Vagina (tissue), 2 donors: ENCODE data around the gene ANAPC5. TPM values are rescaled to one million over a fixed set of nuclear protein-coding genes. Genes with fewer than 3 reads are reported as not detected.
"Not testable (repeated sequence)": the region's sequence is repeated elsewhere in the genome, so short reads cannot be mapped to it uniquely, and the experiment has no call there.

Experiments
- DNase-seq, 2 donors: peaks; one replicate each; pipeline ENCODE4 v3.0.0-alpha.2; 2017; ENCODE audit errors: extremely low spot score in 2 of 2
- H3K27ac ChIP-seq: fragments of 200-600 bp; sonication (generic); one replicate; pipeline ENCODE4 v1.5.1; 2019
- H3K27me3 ChIP-seq: fragments of 200-600 bp; sonication (generic); one replicate; pipeline ENCODE4 v1.5.1; 2019
- H3K36me3 ChIP-seq, 2 donors: fragments of 200-600 bp; sonication (generic); one replicate each; pipeline ENCODE4 v1.5.1; 2017 to 2019
- H3K4me1 ChIP-seq: fragments of 200-600 bp; sonication (generic); one replicate; pipeline ENCODE4 v1.5.1; 2019
- H3K4me3 ChIP-seq, 2 donors: fragments of 200-600 bp; sonication (generic); 1 replicate in 1 of 2; 2 replicates in 1 of 2; pipeline ENCODE4 v1.5.1; 2016 to 2019
- H3K9me3 ChIP-seq: fragments of 200-600 bp; sonication (generic); one replicate; pipeline ENCODE4 v1.5.1; 2019
- POLR2A ChIP-seq, 2 donors: fragments of 450-650 bp; IDR thresholded peaks; one replicate each; pipeline ENCODE4 v1.6.1; 2017; ENCODE audit warnings: antibody characterized with exemption in 2 of 2, mild to moderate bottlenecking in 2 of 2, moderate library complexity in 2 of 2
- POLR2AphosphoS5 ChIP-seq, 2 donors: sonication (generic); formaldehyde crosslinking; IDR thresholded peaks; one replicate each; pipeline ENCODE4 v1.9.0; 2017; ENCODE audit warnings: antibody characterized with exemption in 2 of 2, mild to moderate bottlenecking in 2 of 2, low read depth in 1 of 2; ENCODE audit not compliant: insufficient read depth in 1 of 2
- intact Hi-C: fragments of 100-400 bp; cut with DNase I; formaldehyde crosslinking; loops from one replicate; pipeline ENCODE4 v1.15.1; 2023
- total RNA-seq: library from RNA; depleted of rRNA; stranded (reverse); fragments of >200 nt; gene quantifications from one replicate; pipeline ENCODE4 v1.2.3, GENCODE V29; 2016
- TF ChIP-seq, protein P1 (sequence below), 3 experiments: fragments of 450-650 bp in 2 of 3; fragments of 200-600 bp in 1 of 3; sonication (generic) in 1 of 3; IDR thresholded peaks; one replicate each; pipeline ENCODE4 v1.5.1; 2017 to 2019; ENCODE audit warnings: antibody characterized with exemption in 3 of 3, mild to moderate bottlenecking in 2 of 3, moderate library complexity in 2 of 3

Gene ANAPC5
- total RNA-seq, 1 donor from 2014 or later = 143 TPM

DNA sequence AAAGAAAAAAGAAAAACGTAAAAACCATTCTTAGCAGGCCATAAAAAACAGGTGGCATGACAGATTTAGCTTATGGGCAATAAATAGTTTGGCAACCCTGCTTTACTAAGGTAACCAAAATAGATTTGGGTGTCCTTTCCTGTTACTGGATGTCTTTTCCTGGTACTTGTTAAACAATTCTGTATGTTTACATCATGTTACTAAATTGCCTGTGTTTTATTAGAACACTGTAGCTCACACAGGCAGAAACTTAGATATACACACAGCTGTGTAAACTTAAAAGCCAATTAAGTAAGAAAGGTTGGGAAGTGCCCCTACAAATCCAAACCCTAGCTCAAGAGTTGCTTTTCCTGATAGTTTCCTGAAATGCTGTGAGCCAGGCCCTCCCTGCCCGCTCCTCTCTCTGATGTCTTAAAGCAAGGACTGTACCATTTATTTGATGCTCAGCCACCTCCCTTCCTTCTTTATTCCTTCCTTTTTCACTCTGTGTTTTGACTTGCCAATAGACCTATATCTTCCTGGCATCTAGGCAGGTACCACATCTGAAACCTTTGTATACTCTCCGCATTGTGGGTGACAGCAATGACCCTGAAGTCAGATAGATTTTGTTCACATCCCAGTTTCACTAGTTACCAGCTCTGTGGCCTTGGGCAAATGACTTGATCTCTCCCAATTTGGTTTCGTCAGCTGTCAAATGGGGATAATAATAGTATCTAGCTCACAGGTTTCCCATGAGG lies 52.0 kb downstream of the ANAPC5 start:
- H3K4me3 ChIP-seq = no peak overlapping the region
- H3K27ac ChIP-seq = no peak overlapping the region
- H3K4me1 ChIP-seq = peaks cover 23% of the 10 kb centered on the region
- no peaks in the 10 kb centered on the region for H3K36me3 ChIP-seq
- no peaks in the 10 kb centered on the region for H3K9me3 ChIP-seq
- intact Hi-C loops = no loop called here
- H3K27me3 ChIP-seq = no peaks in the 10 kb centered on the region
- TF ChIP-seq POLR2AphosphoS5 (IDR thresholded peaks at IDR 0.05; ENCODE audit: insufficient read depth in 1 of 2, low read depth in 1 of 2) = no peak
- no peak for DNase-seq

DNA sequence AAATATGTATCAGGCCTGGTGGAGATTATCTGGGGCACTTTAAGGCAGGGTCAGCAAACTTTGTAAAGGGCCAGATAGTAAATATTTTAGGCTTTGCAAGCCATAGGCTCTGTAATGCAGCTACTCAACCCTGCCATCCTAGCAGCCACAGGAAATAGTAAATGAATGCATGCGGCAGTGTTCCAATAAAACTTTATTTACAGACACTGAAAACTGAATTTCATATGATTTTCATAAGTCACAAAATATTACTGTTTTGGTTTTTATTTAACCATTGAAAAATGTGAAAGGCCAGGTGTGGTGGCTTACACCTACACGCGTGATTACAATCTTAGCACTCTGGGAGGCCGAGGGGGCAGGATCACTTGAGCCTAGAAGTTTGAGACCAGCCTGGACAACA lies 52.5 kb downstream of the ANAPC5 start:
- TF ChIP-seq POLR2AphosphoS5 (IDR thresholded peaks at IDR 0.05; ENCODE audit: insufficient read depth in 1 of 2, low read depth in 1 of 2) (no peak), POLR2A (IDR thresholded peaks at IDR 0.05) (no peak)
- TF ChIP-seq, protein P1, sequence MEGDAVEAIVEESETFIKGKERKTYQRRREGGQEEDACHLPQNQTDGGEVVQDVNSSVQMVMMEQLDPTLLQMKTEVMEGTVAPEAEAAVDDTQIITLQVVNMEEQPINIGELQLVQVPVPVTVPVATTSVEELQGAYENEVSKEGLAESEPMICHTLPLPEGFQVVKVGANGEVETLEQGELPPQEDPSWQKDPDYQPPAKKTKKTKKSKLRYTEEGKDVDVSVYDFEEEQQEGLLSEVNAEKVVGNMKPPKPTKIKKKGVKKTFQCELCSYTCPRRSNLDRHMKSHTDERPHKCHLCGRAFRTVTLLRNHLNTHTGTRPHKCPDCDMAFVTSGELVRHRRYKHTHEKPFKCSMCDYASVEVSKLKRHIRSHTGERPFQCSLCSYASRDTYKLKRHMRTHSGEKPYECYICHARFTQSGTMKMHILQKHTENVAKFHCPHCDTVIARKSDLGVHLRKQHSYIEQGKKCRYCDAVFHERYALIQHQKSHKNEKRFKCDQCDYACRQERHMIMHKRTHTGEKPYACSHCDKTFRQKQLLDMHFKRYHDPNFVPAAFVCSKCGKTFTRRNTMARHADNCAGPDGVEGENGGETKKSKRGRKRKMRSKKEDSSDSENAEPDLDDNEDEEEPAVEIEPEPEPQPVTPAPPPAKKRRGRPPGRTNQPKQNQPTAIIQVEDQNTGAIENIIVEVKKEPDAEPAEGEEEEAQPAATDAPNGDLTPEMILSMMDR (IDR thresholded peaks at IDR 0.05) = no peak
- Histone ChIP-seq H3K9me3 (no peaks in the 10 kb centered on the region), H3K27me3 (no peaks in the 10 kb centered on the region), H3K36me3 (no peaks in the 10 kb centered on the region), H3K4me3 (no peak overlapping the region), H3K27ac (no peak overlapping the region), H3K4me1 (peaks cover 28% of the 10 kb centered on the region)
- intact Hi-C loops = no loop called here
- DNase-seq = no peak

DNA sequence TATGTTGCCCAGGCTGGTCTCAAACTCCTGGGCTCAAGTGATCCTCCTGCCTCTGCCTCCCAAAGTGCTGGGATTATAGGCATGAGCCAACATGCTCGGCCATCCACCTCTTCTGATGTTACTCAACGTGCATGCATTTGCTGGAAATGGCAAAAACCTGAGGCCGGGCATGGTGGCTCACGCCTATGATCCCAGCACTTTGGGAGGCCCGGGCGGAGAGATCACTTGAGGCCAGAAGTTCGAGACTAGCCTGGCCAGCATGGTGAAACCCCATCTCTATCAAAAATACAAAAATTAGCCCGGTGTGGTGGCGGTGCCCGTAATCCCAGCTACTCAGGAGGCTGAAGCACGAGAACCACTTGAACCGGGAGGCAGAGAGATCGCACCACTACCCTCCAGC lies 53.8 kb downstream of the ANAPC5 start:
- DNase-seq, H3K36me3 ChIP-seq, H3K9me3 ChIP-seq, H3K27me3 ChIP-seq, intact Hi-C loops, H3K4me3 ChIP-seq: not testable (repeated sequence)
- H3K4me1 ChIP-seq = peaks cover 35% of the 10 kb centered on the region
- peak overlapping the region; percentile 91 for H3K27ac ChIP-seq

DNA sequence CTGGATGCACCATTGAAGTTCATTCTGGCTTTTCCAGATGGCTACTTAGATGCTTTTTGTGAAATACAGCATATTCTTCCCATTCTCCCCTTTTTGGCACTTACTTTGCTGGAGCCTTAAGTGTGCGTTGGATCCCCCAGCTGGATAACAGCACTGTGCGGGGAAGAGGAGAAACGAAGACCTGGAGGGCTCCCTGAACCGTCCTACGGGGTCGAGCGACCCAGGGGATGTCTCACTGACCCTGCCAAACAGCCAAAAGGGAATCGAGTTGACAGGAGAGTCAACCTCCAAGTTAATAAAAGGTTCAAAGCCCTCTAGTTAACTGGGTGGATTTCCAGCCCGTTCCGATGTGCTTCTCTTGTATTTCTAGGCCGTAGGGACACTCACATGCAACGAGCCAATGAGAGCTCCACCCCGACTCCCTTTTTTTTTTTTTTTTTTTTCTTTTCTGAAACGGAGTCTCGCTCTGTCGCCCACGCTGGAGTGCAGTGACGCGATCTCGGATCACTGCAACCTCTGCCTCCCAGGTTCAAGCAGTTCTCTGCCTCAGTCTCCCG lies 54.7 kb downstream of the ANAPC5 start:
- H3K27ac ChIP-seq = peak overlapping the region; percentile 91
- intact Hi-C loops = no loop called here
- no peak for DNase-seq
- TF ChIP-seq, protein P1 (IDR thresholded peaks at IDR 0.05) = no peak
- TF ChIP-seq POLR2A (IDR thresholded peaks at IDR 0.05) (no peak), POLR2AphosphoS5 (IDR thresholded peaks at IDR 0.05; ENCODE audit: insufficient read depth in 1 of 2, low read depth in 1 of 2) (no peak)
- no peaks in the 10 kb centered on the region for H3K36me3 ChIP-seq
- peaks cover 35% of the 10 kb centered on the region for H3K4me1 ChIP-seq
- H3K4me3 ChIP-seq = peak overlapping the region; percentile 98 to 99
- no peaks in the 10 kb centered on the region for H3K27me3 ChIP-seq
- H3K9me3 ChIP-seq = no peaks in the 10 kb centered on the region

DNA sequence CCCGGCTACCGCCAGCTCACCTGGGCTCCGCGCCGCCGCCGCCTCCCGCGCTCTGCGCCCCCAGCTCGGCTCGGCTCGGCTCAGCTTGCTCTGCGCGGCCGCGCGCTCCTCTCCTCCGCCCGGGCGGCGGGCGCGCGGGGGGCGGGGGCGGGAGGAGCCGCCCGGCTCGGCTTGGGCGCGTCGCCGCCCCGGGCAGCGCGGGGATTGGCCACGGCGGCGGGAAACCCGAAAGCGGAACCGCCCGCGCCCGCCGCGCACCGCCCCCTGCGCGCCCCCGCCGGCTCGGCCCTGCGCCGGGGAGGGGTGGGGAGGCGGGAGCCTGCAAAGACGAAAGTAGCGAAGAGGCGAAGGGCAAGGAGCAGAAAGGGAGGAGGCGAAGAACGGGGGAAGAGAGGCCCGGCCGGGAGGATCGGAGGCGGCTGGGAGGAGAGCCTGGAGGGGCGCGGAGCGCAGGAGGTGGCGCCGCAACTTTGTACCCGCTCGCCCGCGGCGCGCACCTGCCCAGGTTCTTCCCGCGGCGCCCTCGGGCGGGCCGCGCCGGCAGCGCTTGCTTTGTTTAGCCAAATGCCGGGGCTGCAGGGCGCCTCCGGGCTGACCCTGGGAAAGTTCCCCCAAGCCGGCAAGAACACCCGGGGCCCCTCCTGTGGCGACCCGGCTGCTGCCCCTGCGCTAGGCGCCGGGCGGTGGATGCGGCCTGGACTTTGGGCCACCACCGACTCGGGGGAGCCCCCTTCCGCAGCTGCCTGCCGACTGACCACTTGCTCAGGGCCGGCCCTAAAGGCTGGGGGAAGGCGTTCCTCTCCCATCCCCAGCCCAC lies 55.4 kb downstream of the ANAPC5 start, which contains the start of gene CAMKK2:
CAMKK2 (minus strand) TSS at position 92 of the 817 bp plus-strand sequence. CDS start 22,183 bp downstream, outside the sequence.
- DNase-seq = no peak
- peak in 1 of 2 donors; percentile 63 for TF ChIP-seq POLR2AphosphoS5 (IDR thresholded peaks at IDR 0.05; ENCODE audit: insufficient read depth in 1 of 2, low read depth in 1 of 2)
- TF ChIP-seq, protein P1 (IDR thresholded peaks at IDR 0.05) = no peak
- peak in 1 of 2 donors; percentile 32 for TF ChIP-seq POLR2A (IDR thresholded peaks at IDR 0.05)
- Histone ChIP-seq H3K27me3 (no peaks in the 10 kb centered on the region), H3K27ac (peak within 1 kb of the TSS; percentile 96), H3K4me1 (peaks cover 35% of the 10 kb centered on the region), H3K4me3 (peak within 1 kb of the TSS; percentile 98 to 99), H3K36me3 (peaks cover 0 to 6% of the 10 kb centered on the region in 2 donors), H3K9me3 (no peaks in the 10 kb centered on the region)
- intact Hi-C loops = no loop called here
